GM21367 (cell line): ENCODE data around the gene TMEM121.
"Not testable (repeated sequence)": the region's sequence is repeated elsewhere in the genome, so short reads cannot be mapped to it uniquely, and the experiment has no call there.

ENCODE experiments used
- ATAC-seq: cut with Tn5 transposase; IDR thresholded peaks from one replicate; pipeline ENCODE4 v1.9.1; 2021; ENCODE audit not compliant: unreplicated experiment

Gene TMEM121

DNA sequence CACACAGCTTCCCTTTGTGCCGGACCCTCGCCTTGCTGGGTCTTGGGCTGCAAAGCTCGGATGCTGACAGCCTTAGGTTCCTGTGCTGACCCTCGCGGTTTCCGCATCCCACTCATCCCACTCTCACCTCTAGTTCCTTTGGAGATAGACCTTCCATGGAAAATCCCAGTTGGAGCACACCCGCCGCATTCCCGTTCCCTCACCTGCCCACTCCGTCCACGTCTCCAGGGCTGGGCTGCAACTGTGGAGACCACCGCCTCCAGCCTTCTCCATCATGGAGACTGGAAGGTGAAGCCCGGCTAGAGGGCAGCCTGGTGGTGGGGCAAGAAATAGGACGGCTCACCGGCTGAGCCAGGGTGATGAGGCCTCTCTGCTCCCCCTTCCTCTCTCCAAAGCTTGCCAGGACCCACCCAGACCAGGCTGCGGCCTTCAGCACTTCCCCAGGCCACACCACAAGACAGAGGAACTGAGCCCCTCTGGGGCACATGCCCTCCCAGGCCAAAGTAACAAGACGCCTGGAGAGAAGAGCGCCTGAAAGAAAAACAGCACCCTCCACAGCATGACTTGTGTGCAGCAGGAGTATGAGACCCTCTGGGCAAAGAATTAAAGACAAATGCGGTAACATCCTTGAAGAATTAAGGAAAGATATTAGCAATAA lies 15.0 kb downstream of the TMEM121 start:
- ATAC-seq: no peak

GRCh38 chr14:105545676-105546075 lies 19.3 kb downstream of the TMEM121 start:
- not testable (repeated sequence) for ATAC-seq

GRCh38 chr14:105546410-105546809 lies 20.0 kb downstream of the TMEM121 start:
- ATAC-seq: not testable (repeated sequence)

DNA sequence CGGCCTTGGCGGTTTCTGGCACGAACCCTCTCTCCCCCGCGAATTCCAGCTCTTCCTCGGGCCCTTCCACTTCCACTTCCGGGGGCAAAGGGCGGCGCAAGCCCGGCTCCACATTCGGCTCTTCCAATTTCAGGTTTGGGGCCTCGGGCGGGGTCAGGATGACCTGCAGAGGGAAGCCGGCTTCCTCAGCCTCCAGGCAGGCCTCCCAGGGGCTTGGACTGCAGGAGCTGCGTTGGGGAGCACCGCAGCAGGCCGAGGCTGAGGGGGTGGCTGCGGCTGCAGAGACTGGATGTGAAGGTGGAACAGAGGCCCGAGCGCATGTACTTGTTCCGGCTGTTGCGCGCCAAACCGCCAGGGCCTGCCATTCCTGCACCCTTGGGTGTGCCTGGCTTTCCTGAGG lies 20.7 kb downstream of the TMEM121 start:
- ATAC-seq: not testable (repeated sequence)

DNA sequence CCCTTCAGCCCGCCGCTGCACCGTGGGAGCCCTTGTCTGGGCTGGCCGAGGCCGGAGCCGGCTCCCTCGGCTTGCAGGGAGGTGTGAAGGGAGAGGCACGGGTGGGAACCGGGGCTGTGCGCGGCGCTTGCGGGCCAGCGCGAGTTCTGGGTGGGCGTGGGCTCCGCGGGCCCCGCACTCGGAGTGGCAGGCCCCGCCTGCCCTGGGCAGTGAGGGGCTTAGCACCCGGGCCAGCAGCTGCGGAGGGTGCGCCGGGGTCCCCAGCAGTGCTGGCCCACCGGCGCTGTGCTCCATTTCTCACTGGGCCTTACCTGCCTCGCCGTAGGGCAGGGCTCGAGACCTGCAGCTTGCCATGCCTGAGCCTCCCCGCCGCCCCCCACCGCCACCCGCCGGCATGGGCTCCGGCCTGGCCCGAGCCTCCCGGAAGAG lies 21.4 kb downstream of the TMEM121 start:
- ATAC-seq: no peak

GRCh38 chr14:105549481-105549880 lies 23.1 kb downstream of the TMEM121 start:
- ATAC-seq: no peak

DNA sequence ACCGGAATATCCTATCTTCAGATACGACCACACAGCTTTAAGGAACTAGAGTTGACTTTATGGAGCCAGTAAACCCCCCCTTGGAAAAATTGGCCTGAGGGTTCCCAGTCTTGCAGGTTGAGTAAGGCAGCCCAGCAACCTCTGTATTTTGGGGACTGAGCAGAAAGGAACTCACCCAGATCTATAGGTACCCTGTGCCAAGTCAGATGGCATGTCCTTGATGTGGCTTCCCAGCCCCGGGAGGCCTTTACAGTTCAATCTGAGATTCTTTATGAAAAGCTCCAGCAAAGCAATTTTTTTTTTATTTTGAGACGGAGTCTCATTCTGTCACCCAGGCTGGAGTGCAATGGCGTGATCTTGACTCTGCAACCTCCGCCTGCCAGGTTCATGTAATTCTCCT lies 27.6 kb downstream of the TMEM121 start:
- ATAC-seq: no peak

DNA sequence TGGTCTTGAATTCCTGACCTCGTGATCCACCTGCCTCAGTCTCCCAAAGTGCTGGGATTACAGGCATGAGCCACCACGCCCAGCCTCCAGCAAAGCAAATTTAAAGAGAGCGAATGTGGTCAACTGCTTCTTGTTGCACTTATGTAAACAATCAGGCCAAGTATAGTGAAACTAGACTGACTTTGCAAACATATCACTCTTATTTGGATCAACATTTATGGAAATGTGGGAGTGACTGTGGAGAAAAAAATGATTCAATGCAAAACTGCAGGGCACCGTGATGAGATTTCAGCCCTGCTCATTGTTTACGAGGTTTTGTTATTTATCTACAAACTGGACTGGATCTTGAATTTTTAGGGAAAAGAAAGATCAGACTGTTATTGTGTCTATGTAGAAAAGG lies 28.1 kb downstream of the TMEM121 start:
- no peak for ATAC-seq

- ATAC-seq: not testable (repeated sequence)
Measured at GRCh38 chr14:105557671-105558070, 31.3 kb downstream of the TMEM121 start.

GRCh38 chr14:105558449-105559154 lies 32.2 kb downstream of the TMEM121 start:
- ATAC-seq: not testable (repeated sequence)

DNA sequence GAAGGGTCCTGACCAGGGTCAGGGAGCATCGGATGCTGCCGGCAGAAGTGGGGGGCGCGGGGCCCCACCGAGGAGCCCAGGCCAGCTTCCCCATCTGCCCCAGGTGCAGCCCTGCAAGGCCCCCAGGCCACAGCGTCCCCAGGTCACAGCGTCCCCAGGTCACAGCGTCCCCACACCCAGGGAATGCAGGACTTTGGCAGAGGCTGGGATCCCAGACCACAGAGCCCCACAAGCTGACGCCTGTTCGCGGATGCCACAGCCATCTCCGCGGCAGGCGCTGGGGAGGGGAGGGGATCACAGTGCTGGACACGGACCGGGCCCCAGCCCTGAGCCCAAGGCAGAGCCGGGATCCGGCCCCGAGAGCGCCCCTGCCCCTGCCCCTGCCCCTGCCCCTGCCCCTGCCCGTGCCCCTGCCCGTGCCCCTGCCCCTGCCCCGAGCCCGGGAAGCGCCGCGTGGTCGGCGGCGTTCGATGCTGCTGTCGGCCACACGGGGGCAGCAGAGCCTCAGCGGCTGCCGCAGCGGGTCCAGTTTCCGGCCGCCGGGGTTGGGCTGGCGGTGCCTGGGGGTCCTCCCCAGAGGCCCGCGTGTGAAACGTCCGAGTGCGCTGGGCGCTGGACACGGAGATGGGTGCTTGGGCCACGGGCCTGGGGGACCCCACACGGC lies 33.1 kb downstream of the TMEM121 start:
- ATAC-seq: peak; percentile 24

- ATAC-seq: peak; percentile 42
Measured at GRCh38 chr14:105560048-105560669, 33.8 kb downstream of the TMEM121 start.

DNA sequence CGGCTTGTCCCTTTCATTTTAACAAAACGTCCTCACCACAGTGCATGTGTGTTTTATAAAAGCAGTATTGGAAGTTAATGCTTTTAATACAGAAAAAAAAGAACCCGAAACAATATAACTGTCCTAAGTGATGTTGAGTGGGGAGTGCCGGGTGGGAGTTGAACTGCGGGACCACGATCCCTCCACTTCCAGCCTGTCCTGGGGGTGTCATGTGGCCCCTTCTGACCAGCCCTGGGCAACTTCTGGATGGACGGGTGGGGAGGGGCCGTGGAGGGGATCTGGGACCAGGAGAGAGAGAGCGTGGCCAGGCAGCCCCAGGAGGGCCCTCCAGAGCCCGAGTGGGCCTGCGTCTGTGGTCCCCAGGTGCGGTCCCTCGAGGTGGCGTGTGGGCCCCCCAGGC lies 35.0 kb downstream of the TMEM121 start:
- ATAC-seq: not testable (repeated sequence)

GRCh38 chr14:105562713-105563346 lies 36.4 kb downstream of the TMEM121 start:
- ATAC-seq: no peak

GRCh38 chr14:105563347-105563737 lies 37.0 kb downstream of the TMEM121 start:
- ATAC-seq: no peak

DNA sequence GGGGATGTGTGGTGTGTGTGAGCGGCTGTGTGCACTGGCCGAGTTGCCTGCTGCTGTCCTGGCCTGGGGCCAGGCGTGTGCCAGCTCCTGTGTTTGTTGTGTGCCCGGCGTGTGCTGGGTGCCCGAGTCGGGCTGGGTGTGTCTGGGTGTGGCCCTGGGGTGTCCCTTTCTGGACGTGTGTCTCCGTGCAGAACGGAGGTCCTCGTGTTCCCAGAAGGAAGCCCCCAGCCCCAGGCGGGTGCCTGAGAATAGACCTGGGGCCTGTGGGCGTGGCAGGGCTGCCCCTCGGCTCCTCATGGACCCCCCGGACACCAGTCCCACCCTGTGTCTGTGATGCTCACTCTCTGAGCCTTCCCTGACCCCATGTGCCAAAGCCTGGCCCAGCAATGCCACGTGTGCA lies 38.2 kb downstream of the TMEM121 start:
- not testable (repeated sequence) for ATAC-seq

GRCh38 chr14:105565185-105565919 lies 39.0 kb downstream of the TMEM121 start:
- ATAC-seq: not testable (repeated sequence)

DNA sequence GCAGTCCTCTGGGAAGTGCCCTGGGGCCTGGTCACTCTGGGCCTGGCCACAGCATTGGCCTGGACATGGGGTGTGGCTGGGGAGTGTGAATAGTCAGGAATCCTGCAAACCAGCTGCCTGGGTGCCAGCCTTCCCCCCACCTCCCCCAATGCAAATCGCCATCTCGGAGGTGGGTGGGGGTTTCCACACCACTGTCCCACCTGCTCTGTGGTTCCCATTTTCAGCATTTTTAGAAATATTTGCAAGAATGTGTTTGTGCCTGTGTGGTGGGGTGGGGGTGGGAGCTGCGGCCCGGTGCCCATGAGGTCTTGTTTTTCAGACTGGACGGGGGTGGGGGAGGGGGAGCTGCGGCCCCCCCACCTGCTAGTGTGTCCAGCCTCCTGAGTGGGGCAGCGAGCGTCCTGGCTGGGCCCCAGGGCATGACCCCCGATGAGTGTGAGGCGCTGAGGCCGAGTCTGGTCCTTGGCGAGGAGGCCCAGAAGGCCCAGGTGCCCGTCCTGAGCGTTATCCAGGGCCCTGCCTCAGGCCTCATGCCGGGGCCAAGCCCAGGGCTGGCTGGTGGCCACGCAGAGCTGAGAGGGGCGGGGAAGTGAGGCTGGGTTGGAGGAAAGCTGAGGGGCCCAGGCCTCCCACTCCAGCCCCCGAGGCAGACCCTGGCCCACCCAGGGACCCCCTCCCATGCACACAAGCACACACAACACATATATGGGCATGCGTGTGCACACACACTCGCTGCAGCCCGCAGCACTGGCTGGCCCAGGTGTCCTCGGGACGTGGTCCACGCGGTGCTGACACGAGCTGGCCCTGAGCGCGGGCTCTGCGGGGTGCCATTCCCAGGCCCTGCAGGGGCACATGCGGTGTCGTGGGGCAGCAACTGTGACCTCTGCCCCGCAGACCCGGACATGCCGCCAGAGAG lies 40.1 kb downstream of the TMEM121 start:
- not testable (repeated sequence) for ATAC-seq
